Right lobe of liver (tissue), 4 donors: ENCODE data around the gene USP30.

ENCODE experiments used
- POLR2A ChIP-seq: fragments of 450-650 bp; IDR thresholded peaks from one replicate; pipeline ENCODE4 v1.6.1; 2017; ENCODE audit warnings: antibody characterized with exemption, mild to moderate bottlenecking
- TF ChIP-seq, protein P1 (sequence below), 4 donors: fragments of 200-600 bp in 3 of 4; fragments of 450-650 bp in 1 of 4; IDR thresholded peaks; one replicate each; pipeline versions ENCODE4 v1.5.1 to v1.8.0; 2016 to 2022; ENCODE audit warnings: antibody characterized with exemption in 4 of 4, mild to moderate bottlenecking in 2 of 4
- donor health status: DM: no; HTN: no; CAD: no.
- donor health status: DM: no; HTN: no; CAD: no.
- donor health status: DM: no; HTN: yes; CAD: no.

DNA sequence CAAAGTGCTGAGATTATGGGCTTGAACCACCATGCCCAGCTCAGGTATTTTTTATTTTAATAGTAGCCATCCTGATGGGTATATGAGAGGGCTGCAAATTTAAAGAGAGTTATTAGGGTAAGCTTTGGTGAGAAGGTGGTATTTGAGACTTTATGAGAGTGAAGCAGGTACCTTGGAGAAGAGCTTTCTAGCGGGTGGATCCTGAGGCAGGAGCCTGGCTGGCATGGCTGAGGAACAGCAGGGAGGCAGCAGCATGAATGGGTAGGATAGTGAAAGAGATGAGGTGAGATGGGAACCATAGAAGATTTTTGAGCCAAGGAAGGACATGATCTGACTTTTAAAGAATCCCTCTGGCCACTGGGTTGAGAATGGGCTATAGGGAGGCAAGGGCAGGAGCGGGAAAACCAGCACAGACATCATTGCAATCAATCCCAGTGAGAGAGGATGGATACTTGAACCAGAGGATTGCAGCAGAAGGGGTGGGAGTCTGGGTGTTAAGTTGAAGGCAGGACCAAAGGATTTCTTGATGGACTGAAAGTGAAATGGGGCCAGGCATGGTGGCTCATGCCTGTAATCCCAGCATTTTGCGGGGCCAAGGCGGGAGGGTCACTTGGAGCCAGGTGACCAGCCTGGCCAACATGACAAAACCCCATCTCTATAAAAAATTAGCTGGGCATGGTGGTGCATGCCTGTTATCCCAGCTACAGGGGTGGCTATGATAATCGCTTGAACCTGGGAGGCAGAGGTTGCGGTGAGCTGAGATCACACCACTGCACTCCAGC is 37.2 kb upstream of the USP30 start:
- TF ChIP-seq, protein P1, sequence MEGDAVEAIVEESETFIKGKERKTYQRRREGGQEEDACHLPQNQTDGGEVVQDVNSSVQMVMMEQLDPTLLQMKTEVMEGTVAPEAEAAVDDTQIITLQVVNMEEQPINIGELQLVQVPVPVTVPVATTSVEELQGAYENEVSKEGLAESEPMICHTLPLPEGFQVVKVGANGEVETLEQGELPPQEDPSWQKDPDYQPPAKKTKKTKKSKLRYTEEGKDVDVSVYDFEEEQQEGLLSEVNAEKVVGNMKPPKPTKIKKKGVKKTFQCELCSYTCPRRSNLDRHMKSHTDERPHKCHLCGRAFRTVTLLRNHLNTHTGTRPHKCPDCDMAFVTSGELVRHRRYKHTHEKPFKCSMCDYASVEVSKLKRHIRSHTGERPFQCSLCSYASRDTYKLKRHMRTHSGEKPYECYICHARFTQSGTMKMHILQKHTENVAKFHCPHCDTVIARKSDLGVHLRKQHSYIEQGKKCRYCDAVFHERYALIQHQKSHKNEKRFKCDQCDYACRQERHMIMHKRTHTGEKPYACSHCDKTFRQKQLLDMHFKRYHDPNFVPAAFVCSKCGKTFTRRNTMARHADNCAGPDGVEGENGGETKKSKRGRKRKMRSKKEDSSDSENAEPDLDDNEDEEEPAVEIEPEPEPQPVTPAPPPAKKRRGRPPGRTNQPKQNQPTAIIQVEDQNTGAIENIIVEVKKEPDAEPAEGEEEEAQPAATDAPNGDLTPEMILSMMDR (IDR thresholded peaks at IDR 0.05), result no peak
- TF ChIP-seq POLR2A, result no peak
